COLO829 (cell line): ENCODE results near the gene KDM5C.

ENCODE experiments used
- DNase-seq: peaks from one replicate; pipeline ENCODE4 v3.0.0; 2012; ENCODE audit warnings: low spot score

Gene KDM5C

GRCh38 chrX:53224860-53225797, at the start of gene KDM5C:
TSS of gene KDM5C (minus strand) at chrX:53225207. CDS start at chrX:53224889, 318 bp downstream.
- peak; percentile 93 for DNase-seq

DNA sequence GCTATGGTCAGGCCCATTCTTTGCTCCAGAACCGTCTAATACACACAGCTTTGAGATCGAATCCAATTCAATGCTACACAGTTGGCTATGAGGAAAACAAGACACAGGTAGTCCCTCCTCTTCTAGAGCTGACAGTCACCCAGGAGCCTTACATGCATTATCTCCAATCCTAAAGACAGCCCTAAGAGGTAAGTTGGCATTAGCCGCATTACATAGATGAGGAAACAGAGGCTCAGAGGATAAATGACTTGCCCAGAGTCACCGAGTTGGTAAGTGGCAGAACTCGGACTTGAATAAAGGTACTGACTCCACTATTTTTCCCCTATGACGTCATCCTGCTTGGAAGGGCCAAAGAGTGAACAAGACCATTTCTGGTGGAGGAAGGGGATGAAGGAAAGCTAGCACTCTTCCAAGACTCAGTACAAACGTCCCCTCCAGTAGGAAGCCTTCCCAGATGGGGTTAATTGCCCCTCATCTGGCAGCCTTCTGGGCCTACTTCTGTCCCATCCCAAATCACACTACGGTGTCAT, 47.9 kb upstream of the KDM5C start:
- no peak for DNase-seq

DNA sequence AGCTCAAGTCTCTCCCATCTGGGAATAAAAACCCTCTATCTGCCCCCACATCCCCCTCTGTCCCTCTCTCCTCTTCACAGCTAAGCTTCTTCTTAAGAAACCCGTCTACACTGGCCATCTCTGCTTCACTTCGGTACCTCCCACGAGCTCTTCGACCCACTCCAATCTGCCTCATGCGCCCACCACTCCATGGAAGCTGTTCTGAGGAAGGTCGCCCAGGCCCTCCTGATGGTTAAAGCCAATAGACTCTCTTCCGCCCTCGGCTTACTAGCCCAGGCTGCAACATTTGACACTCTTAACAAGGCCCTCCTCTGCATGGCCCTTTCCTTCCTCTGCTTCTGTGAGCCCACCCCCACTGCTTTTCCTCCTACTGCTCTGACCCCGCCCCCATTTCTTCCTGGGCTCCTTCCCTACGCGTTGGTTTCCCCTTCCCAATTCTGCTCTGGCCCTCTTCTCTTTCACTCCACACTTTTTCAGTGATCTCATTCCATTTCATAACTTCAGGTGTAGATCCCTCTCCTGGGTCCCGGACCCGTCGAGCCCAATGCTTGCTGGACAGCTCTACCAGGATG, 44.6 kb upstream of the KDM5C start:
- DNase-seq = no peak

DNA sequence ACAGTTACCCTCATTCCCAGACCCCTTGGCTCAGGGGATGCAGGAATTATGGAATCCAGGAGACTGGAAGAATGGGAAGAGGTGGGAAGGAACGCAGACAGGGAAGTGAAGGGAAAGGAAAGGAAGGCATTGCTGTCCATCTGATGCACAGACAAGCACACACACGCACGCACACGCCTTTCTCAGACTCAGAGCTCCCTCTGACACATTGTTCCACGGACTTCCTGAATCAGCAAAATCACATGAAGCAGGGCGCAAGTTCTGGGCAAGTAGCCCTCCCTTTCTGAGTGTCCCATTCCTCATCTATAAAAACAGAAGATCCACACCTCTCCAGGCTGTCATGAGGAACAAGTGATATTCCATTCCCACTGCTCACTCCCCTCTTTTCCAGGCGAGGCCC, 43.2 kb upstream of the KDM5C start:
- DNase-seq = no peak

DNA sequence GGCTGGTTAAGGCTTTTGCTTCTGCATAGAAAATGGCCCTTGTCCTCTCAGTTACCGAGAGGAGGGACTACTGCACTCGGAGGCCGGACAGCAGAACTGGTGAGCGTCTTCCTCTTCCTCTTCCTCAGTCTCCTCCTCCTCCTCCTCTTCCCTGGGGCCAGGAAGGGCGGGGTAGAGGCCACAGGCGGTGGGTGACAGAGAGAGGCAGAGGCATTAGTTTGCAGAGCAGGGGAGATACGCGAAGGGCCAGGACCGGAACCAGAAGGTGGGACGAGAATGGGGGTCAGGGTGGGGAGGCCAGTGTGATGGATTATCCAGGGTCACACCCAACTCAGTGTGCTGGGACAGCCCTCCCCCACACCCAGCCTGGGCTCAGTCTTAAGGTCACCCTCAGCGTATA, 41.9 kb upstream of the KDM5C start:
- no peak for DNase-seq

DNA sequence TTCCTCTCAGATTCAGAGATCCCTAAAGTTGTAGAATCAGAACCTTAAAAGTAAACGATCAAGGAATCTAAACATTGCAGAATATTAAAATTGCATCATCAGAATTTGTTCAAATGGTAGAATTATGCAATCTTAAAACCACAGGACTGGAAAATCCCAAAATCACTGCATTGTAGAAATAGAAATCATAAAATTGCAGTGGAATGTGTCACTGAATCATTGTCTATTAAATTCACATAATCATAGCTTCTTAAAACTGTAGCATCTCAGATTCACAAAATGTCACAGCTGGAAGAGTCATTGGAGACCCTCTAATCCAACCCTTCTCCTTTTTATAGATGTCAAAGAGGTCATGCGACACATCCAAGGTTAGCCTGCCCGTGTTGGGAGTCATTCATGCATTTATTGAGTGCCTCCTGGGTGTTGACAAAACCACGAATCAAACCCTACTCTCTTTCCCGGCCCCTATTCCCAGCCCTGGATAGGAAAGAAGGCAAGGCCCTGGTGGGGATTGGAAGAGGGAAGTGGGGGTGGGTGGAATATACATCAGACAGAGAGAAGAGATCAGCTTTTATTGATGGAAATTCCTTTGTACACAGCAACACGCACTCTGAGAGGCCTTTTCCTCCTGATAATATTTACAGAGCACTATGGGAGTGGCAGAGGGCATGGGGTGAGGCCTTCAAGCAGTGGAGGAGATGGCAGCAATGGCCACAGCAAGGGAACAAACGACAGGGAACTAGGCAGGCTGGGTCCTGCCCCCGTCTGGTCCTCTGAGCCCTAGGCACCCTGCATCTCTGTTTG, 41.0 kb upstream of the KDM5C start:
- no peak for DNase-seq

- no peak for DNase-seq
These were observed 38.6 kb upstream of the KDM5C start for GRCh38 chrX:53263597-53264094.

DNA sequence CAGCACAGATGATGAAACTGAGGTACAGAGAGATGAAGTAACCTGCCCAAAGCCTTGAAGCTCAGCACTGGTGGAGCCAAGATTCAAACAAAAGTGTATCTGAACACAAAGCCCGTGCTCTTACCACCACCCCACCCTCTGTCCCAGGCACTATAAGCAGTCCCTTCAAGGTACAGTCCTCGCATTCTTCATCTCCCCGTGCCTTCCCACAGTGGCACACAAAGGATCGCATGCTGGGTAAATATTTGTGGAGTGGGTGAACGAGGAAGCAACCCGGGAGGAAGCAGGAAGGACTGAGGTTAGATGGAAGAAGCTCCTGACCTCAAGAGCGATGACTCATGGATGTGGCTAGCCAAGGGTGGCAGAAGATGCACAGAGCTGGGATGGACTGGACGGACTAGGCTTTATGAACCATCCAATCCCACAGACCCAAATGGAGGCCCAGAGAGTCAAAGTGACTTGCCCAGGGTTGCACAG, 37.9 kb upstream of the KDM5C start:
- peak; percentile 31 for DNase-seq

DNA sequence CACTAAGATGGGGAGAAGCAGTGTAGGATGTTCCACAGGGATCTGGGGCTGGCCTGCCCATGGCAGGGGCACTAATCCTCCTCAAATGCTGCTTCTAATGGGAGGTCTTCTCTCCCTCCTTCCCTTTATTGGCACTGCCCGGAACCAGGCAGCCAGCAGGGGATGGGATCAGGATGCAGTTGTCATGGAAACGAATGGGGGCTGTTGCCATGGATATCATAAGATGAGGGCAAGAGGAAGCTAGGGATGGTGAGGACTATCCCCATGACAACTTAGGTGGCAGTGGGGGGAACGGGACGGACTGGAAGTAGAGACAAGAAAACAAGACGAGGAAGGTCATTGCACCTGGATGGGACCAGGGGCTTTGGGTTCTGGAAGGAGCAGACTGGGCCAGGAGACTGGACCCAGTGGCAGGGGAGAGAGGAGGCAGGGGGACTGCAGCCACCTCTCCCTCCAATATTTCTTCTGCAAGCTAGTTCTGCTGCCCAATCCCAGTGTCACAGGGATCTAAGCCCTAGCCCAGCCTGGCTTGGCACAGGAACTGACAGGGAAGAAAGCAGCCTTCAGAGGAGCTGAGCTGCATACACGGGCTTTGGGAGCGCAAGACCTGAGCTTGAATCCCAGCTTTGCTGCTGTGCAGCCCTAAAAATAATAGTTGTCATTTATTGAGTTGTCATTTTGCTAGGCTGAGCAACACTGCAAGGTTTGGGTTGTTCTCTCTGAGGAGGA, 37.3 kb upstream of the KDM5C start:
- DNase-seq = no peak

GRCh38 chrX:53261355-53261972, 36.5 kb upstream of the KDM5C start:
- DNase-seq = no peak

DNA sequence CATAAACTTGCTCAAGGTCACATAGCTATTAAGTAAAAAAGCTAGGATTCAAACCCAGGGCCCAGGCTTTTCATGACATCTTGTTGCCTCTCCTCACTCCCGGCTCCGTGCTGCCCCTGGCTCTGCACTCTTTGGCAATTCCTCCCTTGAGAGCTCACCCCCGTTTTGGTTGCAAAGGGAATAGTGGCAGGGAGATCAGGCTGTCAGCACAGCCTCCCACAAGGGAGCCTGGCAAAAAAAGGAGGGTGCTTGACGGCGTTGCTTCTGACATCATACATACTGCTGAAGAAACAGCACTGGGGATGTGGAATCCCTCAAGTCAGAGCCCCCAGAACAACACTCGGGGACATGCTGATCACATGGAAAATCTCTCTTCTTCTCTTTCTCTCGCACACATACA, 35.8 kb upstream of the KDM5C start:
- no peak for DNase-seq

DNA sequence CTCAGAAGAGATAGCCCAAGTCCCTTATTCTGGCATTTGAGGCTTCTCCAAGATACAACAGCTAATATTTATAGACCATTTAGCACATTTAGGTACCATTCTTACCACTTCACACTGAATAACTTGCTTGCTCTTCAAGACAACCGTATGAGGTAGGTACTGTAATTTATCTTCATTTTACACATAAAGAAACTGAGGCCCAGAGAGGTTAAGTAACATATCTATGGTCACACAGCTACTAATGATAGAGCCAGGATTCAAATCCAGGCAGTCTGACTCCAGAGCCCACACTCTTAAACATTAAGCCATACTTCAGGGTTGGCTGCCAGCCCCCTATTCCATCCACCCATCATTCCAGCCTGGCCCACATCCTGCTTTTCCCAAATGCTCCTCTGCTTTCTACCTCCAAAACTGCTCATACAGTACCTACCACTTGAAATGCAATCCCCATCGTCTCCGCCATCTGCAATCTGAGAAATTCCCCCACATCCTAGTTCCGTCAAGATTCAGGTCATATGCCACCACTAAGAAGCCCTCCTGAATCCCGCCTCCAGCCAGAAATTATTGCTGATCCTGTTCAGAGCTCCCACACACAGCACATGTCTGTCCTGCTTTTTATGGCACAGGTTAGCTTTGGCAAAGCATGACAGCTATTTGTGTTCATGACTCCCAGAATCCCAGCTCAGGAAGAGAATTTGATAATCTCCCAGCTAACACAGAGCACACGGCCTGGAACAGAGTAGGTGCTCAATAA, 32.8 kb upstream of the KDM5C start:
- no peak for DNase-seq

DNA sequence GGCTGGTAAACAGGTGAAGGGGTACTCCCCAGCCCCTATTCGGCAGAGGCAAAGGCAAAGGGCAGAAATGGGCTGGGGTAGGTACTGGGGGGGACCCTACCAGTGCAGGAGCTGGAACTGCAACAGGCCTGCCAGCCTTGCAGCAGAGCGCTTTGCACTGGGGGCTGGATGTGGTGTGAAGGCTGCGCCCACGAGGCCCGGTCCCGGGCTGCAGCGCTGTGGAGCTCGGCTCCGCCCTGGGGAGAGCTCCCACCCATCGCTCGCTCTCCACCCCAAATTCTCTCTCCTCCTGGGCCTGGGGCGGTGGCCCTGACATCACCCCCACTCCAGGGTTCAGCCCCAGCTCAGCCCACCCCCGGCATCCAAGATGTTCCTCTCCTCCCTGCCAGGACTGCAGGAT, 32.2 kb upstream of the KDM5C start:
- no peak for DNase-seq

DNA sequence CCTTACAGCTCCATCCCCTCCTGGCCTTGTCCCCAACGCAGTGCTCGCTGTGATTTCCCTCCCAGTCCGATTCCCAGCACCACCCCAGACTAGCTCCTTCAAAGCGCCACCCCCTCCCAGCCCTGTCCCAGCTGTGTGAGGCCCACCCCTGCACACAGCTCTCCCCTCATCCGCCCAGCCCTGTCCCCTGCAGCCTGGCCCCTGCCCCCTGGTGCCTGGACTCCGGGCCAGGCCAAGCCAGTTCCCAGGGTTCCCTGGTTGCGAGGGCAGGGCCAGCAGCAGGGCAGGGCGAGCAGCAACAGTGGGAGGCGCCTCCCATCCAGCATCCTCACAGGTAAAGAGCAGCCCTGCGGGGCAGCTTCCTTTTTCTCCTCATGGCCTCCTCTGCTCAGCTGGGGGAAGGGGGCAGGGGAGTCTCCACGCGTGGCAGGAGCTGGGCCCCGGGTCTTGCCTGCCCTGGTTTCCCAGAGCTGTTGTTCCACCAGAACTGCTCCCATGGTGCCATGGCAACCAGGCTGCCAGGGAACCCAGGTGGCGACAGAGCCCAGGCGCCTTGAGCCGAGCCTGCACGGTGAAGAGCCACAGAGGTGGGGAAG, 31.5 kb upstream of the KDM5C start:
- DNase-seq = no peak

DNA sequence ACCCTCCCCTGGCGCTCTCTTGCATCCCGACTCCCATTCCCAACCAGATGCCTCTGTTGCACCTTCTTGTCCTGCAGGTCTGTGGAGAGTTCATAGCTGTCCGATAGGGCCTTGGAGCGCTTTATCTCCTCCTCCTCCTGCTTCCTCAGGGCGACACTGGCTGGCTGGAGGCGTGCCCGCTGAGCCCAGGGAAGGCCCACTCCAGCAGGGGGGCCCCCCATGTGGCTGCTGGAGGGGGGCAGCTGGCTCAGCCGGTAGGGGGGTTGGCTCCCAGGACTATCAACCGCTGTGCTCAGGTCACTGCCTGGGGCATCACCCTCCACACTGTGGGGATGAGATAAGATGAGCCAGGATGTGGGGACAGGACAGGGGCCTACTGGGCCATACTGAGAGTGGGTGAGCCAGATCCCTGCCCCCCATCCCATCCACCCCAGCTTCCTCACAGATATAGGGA, 30.8 kb upstream of the KDM5C start:
- no peak for DNase-seq

DNA sequence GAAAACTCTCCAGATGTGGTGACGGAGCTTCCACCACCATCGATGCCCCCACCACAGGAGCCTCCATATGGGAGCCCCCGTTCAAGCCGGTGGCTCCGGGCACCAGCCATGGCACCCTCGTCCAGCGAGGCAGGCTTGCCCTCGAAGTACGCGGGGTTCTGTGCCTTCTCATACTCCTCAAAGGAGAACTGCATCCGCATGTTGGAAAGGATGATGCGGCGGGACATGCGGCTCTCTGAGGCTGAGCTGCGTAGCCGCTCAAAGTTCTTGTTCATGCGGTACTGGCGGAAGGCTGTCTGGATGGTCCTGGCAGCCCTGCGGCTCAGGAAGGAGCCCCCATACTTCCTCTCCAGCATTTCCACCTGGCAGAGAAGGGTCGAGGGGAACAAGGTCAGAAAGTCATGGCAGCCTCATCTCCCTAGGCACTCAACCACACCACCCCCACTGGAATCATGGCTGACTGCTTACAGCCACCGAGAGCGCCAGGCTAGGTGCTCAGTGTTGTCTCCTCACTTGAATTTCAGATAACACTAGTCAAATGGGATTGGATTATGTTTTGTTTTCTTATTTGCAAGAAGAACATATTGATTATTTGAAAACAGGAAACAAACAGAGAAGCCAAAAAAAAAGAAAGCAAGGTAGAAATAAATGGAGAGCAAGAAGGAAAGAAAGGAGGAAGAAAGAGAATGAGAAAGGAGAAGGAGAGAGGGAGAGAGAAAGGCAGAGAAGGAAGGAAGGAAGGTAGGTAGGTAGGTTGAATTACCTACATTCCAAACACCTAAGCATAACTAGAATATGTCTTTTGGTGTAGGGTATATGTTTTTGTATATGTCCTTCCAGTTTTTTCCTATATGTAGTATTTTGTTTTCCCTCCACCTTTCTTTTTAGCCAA, 29.8 kb upstream of the KDM5C start:
- no peak for DNase-seq

DNA sequence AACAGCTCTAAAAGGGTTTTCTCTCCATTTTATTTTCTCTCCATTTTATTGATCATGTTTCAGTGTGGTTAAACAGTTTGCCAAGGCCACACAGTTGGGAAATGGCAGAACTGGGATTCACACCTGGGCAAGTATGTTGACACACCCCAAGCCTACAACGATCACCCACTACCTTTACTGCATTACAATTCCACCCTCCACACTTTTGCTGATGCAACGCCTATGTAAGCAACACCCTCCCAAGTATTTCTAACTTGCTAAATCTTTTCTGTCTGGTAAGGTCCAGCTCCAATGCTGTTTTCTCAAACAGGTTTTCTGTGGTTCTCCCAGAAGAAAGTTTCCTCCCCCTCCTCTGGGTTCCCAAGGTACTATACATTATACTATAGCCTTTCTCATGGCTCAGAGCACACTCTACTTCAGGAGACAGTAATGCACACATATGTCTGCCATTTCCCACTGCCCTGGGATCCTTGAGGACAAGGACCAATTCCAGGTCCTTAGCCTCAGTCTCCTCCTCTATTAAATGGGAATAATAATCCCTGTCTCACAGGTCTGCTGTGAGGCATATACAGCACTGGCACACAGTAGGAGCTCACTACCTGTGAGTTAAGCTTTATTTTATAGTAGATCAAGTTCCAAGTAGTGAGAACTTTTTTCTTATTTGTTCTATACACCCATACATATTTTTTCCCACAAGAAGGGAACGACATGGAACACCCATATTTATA, 28.4 kb upstream of the KDM5C start:
- DNase-seq = no peak

- DNase-seq = no peak
These were observed 26.3 kb upstream of the KDM5C start for GRCh38 chrX:53251307-53251706.
